Loucy (cell line): ENCODE results near the gene RNF43.
A peak's percentile ranks its signal among the peaks of the same experiment; 100 is the strongest.

Experiments
- H2AFZ ChIP-seq: fragments of 200-600 bp; sonication (generic); 2 replicates; pipeline ENCODE4 v1.6.0; 2016; ENCODE audit warnings: antibody characterized with exemption, mild to moderate bottlenecking, low read length, moderate library complexity
- H3F3A ChIP-seq: fragments of 200-600 bp; 2 replicates; pipeline ENCODE4 v1.6.0; 2016; ENCODE audit warnings: antibody characterized with exemption, low read depth, mild to moderate bottlenecking
- H3K27me3 ChIP-seq: fragments of 200-600 bp; sonication (generic); 2 replicates; pipeline ENCODE4 v1.6.1; 2014; ENCODE audit warnings: low read length, mild to moderate bottlenecking; ENCODE audit not compliant: insufficient read depth, poor library complexity, severe bottlenecking
- H3K36me3 ChIP-seq: fragments of 200-600 bp; sonication (generic); 2 replicates; pipeline ENCODE4 v1.6.1; 2016; ENCODE audit warnings: low read length; ENCODE audit not compliant: insufficient read depth
- H3K4me1 ChIP-seq: fragments of 200-600 bp; sonication (generic); 2 replicates; pipeline ENCODE4 v1.5.1; 2014; ENCODE audit warnings: low read length, mild to moderate bottlenecking; ENCODE audit not compliant: insufficient read depth, poor library complexity, severe bottlenecking
- H3K4me2 ChIP-seq: fragments of 200-600 bp; sonication (generic); 2 replicates; pipeline ENCODE4 v1.6.0; 2014; ENCODE audit warnings: antibody characterized with exemption, low read length, low read depth, mild to moderate bottlenecking; ENCODE audit not compliant: poor library complexity, severe bottlenecking
- H3K4me3 ChIP-seq: fragments of 200-600 bp; sonication (generic); 2 replicates; pipeline ENCODE4 v1.5.1; 2014; ENCODE audit warnings: low read length, mild to moderate bottlenecking, mixed read lengths; ENCODE audit not compliant: poor library complexity, severe bottlenecking
- H3K79me2 ChIP-seq: fragments of 200-600 bp; sonication (generic); 2 replicates; pipeline ENCODE4 v1.6.1; 2014; ENCODE audit warnings: low read length; ENCODE audit not compliant: insufficient read depth
- H3K9ac ChIP-seq: fragments of 200-600 bp; sonication (generic); 2 replicates; pipeline ENCODE4 v1.6.0; 2014; ENCODE audit warnings: mild to moderate bottlenecking, low read depth, low read length, moderate library complexity; ENCODE audit not compliant: poor library complexity, severe bottlenecking
- H3K9me2 ChIP-seq: fragments of 200-600 bp; sonication (generic); replicated peaks from 2 replicates; pipeline ENCODE4 v1.6.1; 2016; ENCODE audit warnings: low read depth, low read length, mixed read lengths
- H3K9me3 ChIP-seq: fragments of 200-600 bp; sonication (generic); 2 replicates; pipeline ENCODE4 v1.6.1; 2014; ENCODE audit warnings: mild to moderate bottlenecking, antibody characterized with exemption, low read length, low read depth; ENCODE audit not compliant: insufficient read depth
- H4K20me1 ChIP-seq: fragments of 200-600 bp; sonication (generic); 2 replicates; pipeline ENCODE4 v1.6.0; 2014; ENCODE audit warnings: antibody characterized with exemption, low read length, mild to moderate bottlenecking; ENCODE audit not compliant: insufficient read depth, poor library complexity, severe bottlenecking
- CTCF ChIP-seq: fragments of 200-600 bp; sonication (generic); conservative IDR thresholded peaks from 2 replicates; pipeline ENCODE4 v1.5.1; 2014; ENCODE audit warnings: mild to moderate bottlenecking, antibody characterized with exemption, low read length
- EZH2phosphoT487 ChIP-seq: fragments of 200-600 bp; IDR thresholded peaks from 2 replicates; pipeline ENCODE4 v1.6.1; 2018; ENCODE audit warnings: antibody characterized with exemption, mild to moderate bottlenecking, moderate library complexity, borderline replicate concordance

RNF43 gene

GRCh38 chr17:58388302-58389190 is 28.8 kb downstream of the RNF43 start:
- no peaks in the 10 kb centered on the region for H3K27me3 ChIP-seq
- TF ChIP-seq CTCF (no peak), EZH2phosphoT487 (no peak)
- peak overlapping the region; percentile 91 for H3K4me2 ChIP-seq
- peaks cover 86% of the 10 kb centered on the region for H3K4me1 ChIP-seq
- H4K20me1 ChIP-seq = no peaks in the 10 kb centered on the region
- no peak overlapping the region for H2AFZ ChIP-seq
- H3F3A ChIP-seq = peaks cover 18% of the 10 kb centered on the region
- no peaks in the 10 kb centered on the region for H3K9me2 ChIP-seq
- peak overlapping the region; percentile 69 for H3K4me3 ChIP-seq
- H3K9me3 ChIP-seq = no peaks in the 10 kb centered on the region
- H3K79me2 ChIP-seq = peaks cover 84% of the 10 kb centered on the region
- no peaks in the 10 kb centered on the region for H3K36me3 ChIP-seq
- H3K9ac ChIP-seq = peak overlapping the region; percentile 76

- Histone ChIP-seq H3K9ac (peak overlapping the region; percentile 76), H2AFZ (no peak overlapping the region), H3K9me2 (no peaks in the 10 kb centered on the region), H3K4me2 (peak overlapping the region; percentile 91), H4K20me1 (no peaks in the 10 kb centered on the region), H3K79me2 (peaks cover 85% of the 10 kb centered on the region), H3K9me3 (no peaks in the 10 kb centered on the region), H3K4me3 (peak overlapping the region; percentile 69), H3K4me1 (peaks cover 90% of the 10 kb centered on the region), H3K27me3 (no peaks in the 10 kb centered on the region), H3K36me3 (no peaks in the 10 kb centered on the region), H3F3A (peaks cover 18% of the 10 kb centered on the region)
- TF ChIP-seq CTCF (no peak), EZH2phosphoT487 (no peak)
Measured at GRCh38 chr17:58387834-58388233, 29.5 kb downstream of the RNF43 start.

GRCh38 chr17:58386708-58387107 is 30.6 kb downstream of the RNF43 start:
- no peak overlapping the region for H3K9ac ChIP-seq
- no peaks in the 10 kb centered on the region for H3K9me3 ChIP-seq
- TF ChIP-seq CTCF (no peak), EZH2phosphoT487 (no peak)
- H3K9me2 ChIP-seq = no peaks in the 10 kb centered on the region
- no peaks in the 10 kb centered on the region for H4K20me1 ChIP-seq
- H3F3A ChIP-seq = peaks cover 18% of the 10 kb centered on the region
- peak overlapping the region; percentile 91 for H3K4me2 ChIP-seq
- H3K4me1 ChIP-seq = peaks cover 90% of the 10 kb centered on the region
- H3K4me3 ChIP-seq = no peak overlapping the region
- no peaks in the 10 kb centered on the region for H3K36me3 ChIP-seq
- H3K79me2 ChIP-seq = peaks cover 84% of the 10 kb centered on the region
- H2AFZ ChIP-seq = no peak overlapping the region
- no peaks in the 10 kb centered on the region for H3K27me3 ChIP-seq
